ENCODE data around the gene ADSL.

Gene ADSL

GRCh38 chr22:40340044-40340443 is 6.3 kb upstream of the ADSL start:
- H3K4me1 ChIP-seq = peaks cover 39% of the 10 kb centered on the region
- H3K9me3 ChIP-seq = no peaks in the 10 kb centered on the region
- H3K4me2 ChIP-seq = no peak overlapping the region
- no peak overlapping the region for H3K27ac ChIP-seq
- no peak overlapping the region for H3K4me3 ChIP-seq
- no peak for TF ChIP-seq Cebpa-rat (IDR thresholded peaks at IDR 0.05)
- H3K27me3 ChIP-seq = no peaks in the 10 kb centered on the region
- peaks cover 17% of the 10 kb centered on the region for H3K36me3 ChIP-seq
- H4K20me1 ChIP-seq = no peaks in the 10 kb centered on the region
- H3K9ac ChIP-seq = no peak overlapping the region

GRCh38 chr22:40341604-40342003 is 4.7 kb upstream of the ADSL start:
- H3K9ac ChIP-seq = no peak overlapping the region
- TF ChIP-seq Cebpa-rat (IDR thresholded peaks at IDR 0.05) = no peak
- no peak overlapping the region for H3K27ac ChIP-seq
- H3K9me3 ChIP-seq = no peaks in the 10 kb centered on the region
- peaks cover 30% of the 10 kb centered on the region for H3K4me1 ChIP-seq
- no peaks in the 10 kb centered on the region for H3K27me3 ChIP-seq
- H3K36me3 ChIP-seq = peaks cover 12% of the 10 kb centered on the region
- 0 out of 2 replicates have a peak overlapping the region, but pooled peaks have one; percentile 23 for H3K4me2 ChIP-seq
- no peak overlapping the region for H3K4me3 ChIP-seq
- H4K20me1 ChIP-seq = no peaks in the 10 kb centered on the region

GRCh38 chr22:40342521-40342920 is 3.8 kb upstream of the ADSL start:
- H3K36me3 ChIP-seq = peaks cover 6% of the 10 kb centered on the region; the same call in 1 of the 2 replicates
- H3K9ac ChIP-seq = no peak overlapping the region
- no peak overlapping the region for H3K4me3 ChIP-seq
- H3K4me1 ChIP-seq = peaks cover 34% of the 10 kb centered on the region
- H3K27ac ChIP-seq = no peak overlapping the region
- no peak overlapping the region for H3K4me2 ChIP-seq
- H3K27me3 ChIP-seq = no peaks in the 10 kb centered on the region
- TF ChIP-seq Cebpa-rat (IDR thresholded peaks at IDR 0.05) = no peak
- no peaks in the 10 kb centered on the region for H3K9me3 ChIP-seq
- H4K20me1 ChIP-seq = no peaks in the 10 kb centered on the region; the same call in 1 of the 2 replicates

- Histone ChIP-seq H3K4me3 (peak overlapping the region; percentile 78), H3K9ac (peak overlapping the region; percentile 89), H4K20me1 (peaks cover 26% of the 10 kb centered on the region), H3K4me1 (peaks cover 47% of the 10 kb centered on the region), H3K27ac (peak overlapping the region; percentile 82), H3K36me3 (peaks cover 20% of the 10 kb centered on the region), H3K9me3 (no peaks in the 10 kb centered on the region), H3K4me2 (peak overlapping the region; percentile 82), H3K27me3 (no peaks in the 10 kb centered on the region)
- TF ChIP-seq Cebpa-rat (IDR thresholded peaks at IDR 0.05) = no peak
Observed at GRCh38 chr22:40345271-40345670, 1.0 kb upstream of the ADSL start.

- Histone ChIP-seq H3K36me3 (peaks cover 25% of the 10 kb centered on the region), H3K27me3 (no peaks in the 10 kb centered on the region), H3K27ac (peak overlapping the region; percentile 82), H3K4me2 (peak overlapping the region; percentile 82), H3K9ac (peak overlapping the region; percentile 89), H4K20me1 (peaks cover 31% of the 10 kb centered on the region), H3K9me3 (no peaks in the 10 kb centered on the region), H3K4me1 (peaks cover 47% of the 10 kb centered on the region), H3K4me3 (peak overlapping the region; percentile 78)
- TF ChIP-seq Cebpa-rat (IDR thresholded peaks at IDR 0.05) = no peak
Observed at GRCh38 chr22:40345815-40346184, 500 bp upstream of the ADSL start.

- H3K36me3 ChIP-seq = peaks cover 40% of the 10 kb centered on the region
- H3K9me3 ChIP-seq = no peaks in the 10 kb centered on the region
- peak overlapping the region; percentile 78 for H3K4me3 ChIP-seq
- H4K20me1 ChIP-seq = peaks cover 33% of the 10 kb centered on the region
- H3K4me1 ChIP-seq = peaks cover 34% of the 10 kb centered on the region
- H3K4me2 ChIP-seq = peak overlapping the region; percentile 82
- no peaks in the 10 kb centered on the region for H3K27me3 ChIP-seq
- peak overlapping the region; percentile 82 for H3K27ac ChIP-seq
- peak overlapping the region; percentile 89 for H3K9ac ChIP-seq
- no peak for TF ChIP-seq Cebpa-rat (IDR thresholded peaks at IDR 0.05)
Observed at GRCh38 chr22:40347300-40347699, 1.0 kb downstream of the ADSL start.

- Histone ChIP-seq H3K4me1 (peaks cover 31% of the 10 kb centered on the region), H3K36me3 (peaks cover 49% of the 10 kb centered on the region), H3K9ac (peak overlapping the region; percentile 89; the same call in 1 of the 2 replicates), H3K4me2 (peak overlapping the region; percentile 82), H3K9me3 (no peaks in the 10 kb centered on the region), H3K4me3 (peak overlapping the region; percentile 78), H4K20me1 (peaks cover 37% of the 10 kb centered on the region), H3K27ac (no peak overlapping the region), H3K27me3 (no peaks in the 10 kb centered on the region)
- no peak for TF ChIP-seq Cebpa-rat (IDR thresholded peaks at IDR 0.05)
Observed at GRCh38 chr22:40348025-40348658, 1.8 kb downstream of the ADSL start.

GRCh38 chr22:40352763-40353162 is 6.5 kb downstream of the ADSL start:
- no peak for TF ChIP-seq Cebpa-rat (IDR thresholded peaks at IDR 0.05)
- Histone ChIP-seq H3K9ac (no peak overlapping the region), H3K4me1 (peaks cover 11% of the 10 kb centered on the region), H4K20me1 (peaks cover 53% of the 10 kb centered on the region), H3K36me3 (peaks cover 95% of the 10 kb centered on the region), H3K27me3 (no peaks in the 10 kb centered on the region), H3K9me3 (no peaks in the 10 kb centered on the region), H3K27ac (no peak overlapping the region), H3K4me3 (no peak overlapping the region), H3K4me2 (no peak overlapping the region)

GRCh38 chr22:40361100-40361499 is 14.8 kb downstream of the ADSL start:
- Histone ChIP-seq H3K27ac (no peak overlapping the region), H3K4me2 (no peak overlapping the region), H4K20me1 (peaks cover 35% of the 10 kb centered on the region; the same call in 1 of the 2 replicates), H3K9me3 (no peaks in the 10 kb centered on the region), H3K4me3 (no peak overlapping the region), H3K36me3 (peaks cover 100% of the 10 kb centered on the region), H3K9ac (no peak overlapping the region), H3K4me1 (no peaks in the 10 kb centered on the region), H3K27me3 (no peaks in the 10 kb centered on the region)
- TF ChIP-seq Cebpa-rat (IDR thresholded peaks at IDR 0.05) = no peak

GRCh38 chr22:40363059-40363458 is 16.8 kb downstream of the ADSL start:
- Histone ChIP-seq H3K36me3 (peaks cover 100% of the 10 kb centered on the region), H3K4me1 (peaks cover 3% of the 10 kb centered on the region; the same call in 1 of the 2 replicates), H3K27ac (no peak overlapping the region)

More at GRCh38 chr22:40363059-40363458, 16.8 kb downstream of the ADSL start:
- H3K4me2 ChIP-seq = no peak overlapping the region
- peaks cover 16% of the 10 kb centered on the region; the same call in 1 of the 2 replicates for H4K20me1 ChIP-seq
- no peaks in the 10 kb centered on the region for H3K9me3 ChIP-seq
- no peaks in the 10 kb centered on the region for H3K27me3 ChIP-seq
- H3K4me3 ChIP-seq = no peak overlapping the region
- no peak overlapping the region for H3K9ac ChIP-seq
- no peak for TF ChIP-seq Cebpa-rat (IDR thresholded peaks at IDR 0.05)
